NOMO-1 treated with DMSO at 0.1 percent for 48 hours (cell line): ENCODE results near the gene DENND1A.

Experiments used
- DNase-seq: peaks from one replicate; lab custom pipeline; 2025; ENCODE audit not compliant: unreplicated experiment; lab: John Stamatoyannopoulos, UW

DENND1A gene

GRCh38 chr9:123865226-123866000 is 64.5 kb downstream of the DENND1A start:
- DNase-seq, result peak; percentile 24

DNA sequence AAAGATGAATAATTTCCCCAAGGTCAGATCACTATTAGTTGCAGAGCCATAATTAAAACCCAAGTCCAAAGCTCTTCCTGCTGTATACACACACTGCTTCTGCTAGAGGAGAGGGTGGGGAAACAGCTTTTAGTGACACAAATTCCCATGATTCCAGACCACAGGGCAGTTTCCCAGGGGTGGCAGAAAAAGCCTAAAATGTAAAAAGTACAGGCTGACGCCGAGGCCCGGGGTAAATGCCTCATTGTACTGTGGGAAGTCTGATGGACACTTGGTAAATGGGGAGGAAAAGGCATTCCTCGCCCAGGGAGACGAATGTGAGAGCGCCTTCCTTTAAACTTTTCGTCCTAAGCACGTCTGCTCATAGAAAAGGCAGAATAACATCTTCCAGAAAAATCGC is 65.7 kb downstream of the DENND1A start:
- no peak for DNase-seq

DNA sequence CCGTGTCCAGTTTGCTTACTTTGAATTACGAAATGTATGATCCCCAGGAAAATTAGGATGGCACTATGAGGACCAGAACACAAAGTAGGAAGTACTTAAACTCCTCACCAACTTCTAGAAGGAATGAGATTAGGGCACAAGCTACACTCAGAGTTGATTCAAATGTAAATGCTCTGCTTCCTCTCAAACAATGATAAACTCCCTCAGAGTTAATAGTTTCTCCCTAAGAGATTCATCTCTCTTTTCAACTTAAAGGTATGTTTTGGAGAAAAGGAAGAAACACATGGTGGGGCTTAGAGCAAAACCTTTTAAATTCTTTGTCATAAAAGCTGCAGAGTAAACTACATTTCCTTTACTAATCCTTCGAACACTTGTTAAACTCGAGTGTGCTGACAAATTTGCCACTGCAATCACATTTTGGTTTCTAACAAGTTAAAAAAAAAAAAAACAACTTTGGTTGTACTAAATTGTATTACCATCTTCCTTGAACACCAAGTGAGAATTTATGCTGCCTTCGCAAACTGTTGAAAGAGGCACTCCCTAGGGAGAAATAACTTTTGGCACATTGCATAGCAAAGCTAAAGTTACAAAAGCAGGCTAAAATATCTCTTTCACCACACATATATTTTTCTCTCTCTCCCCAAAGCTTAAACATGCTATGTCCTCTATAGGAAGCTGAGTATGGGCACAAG is 66.6 kb downstream of the DENND1A start:
- no peak for DNase-seq

- no peak for DNase-seq
Observed at GRCh38 chr9:123861756-123862120, 68.2 kb downstream of the DENND1A start.

DNA sequence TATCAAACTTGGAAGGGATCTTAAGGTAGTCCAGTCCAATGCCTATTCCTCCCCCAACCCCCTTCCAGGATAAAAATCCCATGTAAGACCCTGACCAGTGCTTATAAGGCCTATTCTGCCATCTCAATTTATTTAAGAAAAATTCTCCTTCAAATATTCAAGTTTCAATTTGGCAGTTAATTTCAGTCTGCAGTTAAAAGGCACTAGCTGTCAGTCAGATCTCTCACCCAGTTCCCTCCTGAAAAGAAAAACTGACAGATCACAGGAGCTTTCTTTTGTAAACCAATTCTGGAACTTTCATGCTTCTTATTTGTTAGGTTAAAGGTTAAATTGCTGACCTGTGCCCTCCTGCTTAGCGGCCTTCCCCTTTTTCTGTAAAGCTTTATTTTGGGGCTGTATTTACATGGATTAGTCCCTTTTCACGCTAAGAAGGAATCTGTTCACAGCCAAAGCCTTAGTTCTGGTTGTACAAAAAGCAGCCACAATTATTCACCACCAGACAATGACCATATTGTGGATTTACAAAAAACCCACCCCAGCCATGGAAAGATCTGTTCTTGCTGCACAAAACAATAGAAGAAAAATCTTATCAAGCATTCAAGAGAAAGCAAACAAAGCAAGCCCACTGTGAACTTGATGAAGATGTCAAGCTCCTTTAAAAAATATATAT is 68.7 kb downstream of the DENND1A start:
- DNase-seq, result no peak

DNA sequence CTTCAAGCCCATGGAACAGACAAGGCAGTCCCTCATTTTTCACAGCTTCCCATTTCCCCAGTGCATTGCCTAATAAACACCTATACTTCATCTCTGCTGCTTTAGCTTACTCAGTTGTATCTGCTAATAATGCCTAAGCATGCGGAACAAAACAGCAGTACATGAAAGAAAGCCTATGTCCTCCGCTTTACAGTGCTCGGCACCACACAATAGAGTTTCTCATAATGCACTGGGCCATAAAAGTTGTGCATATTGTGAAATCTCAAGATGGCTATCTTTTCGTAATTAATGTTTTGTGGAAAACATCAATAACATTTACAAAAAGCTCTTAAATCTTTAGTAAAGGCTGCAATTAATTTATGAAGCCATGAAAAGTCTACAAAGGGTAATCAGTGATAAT is 69.3 kb downstream of the DENND1A start:
- no peak for DNase-seq

GRCh38 chr9:123852403-123852802 is 77.5 kb downstream of the DENND1A start:
- DNase-seq, result no peak

- DNase-seq, result no peak
Observed at GRCh38 chr9:123851851-123852250, 78.1 kb downstream of the DENND1A start.

DNA sequence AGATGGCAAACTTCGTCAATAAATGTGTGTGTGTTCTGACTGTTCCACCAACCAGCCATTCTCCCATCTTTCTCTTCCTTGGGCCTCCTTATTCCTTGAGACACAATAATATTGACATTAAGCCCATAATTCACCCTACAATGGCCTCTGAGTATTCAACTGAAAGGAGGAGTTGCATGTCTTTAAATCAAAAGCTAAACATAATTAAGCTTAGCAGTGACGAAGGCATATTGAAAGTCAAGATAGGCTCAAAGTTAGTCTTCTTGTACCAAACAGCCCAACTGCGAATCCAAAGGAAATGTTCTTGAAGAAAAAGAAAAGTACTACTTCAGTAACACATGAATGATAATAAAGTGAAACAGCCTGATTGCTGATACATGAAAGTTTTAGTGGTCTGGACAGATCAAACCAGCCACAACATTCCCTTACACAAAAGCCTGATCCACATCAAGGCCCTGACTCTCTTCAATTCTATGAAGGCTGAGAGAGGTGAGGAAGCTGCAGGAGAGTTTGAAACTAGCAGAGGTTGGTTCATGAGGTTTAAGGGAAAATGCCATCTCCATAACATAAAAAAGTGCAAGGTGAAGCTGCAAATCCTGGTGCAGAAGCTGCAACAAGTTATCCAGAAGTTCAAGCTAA is 81.4 kb downstream of the DENND1A start:
- no peak for DNase-seq

DNA sequence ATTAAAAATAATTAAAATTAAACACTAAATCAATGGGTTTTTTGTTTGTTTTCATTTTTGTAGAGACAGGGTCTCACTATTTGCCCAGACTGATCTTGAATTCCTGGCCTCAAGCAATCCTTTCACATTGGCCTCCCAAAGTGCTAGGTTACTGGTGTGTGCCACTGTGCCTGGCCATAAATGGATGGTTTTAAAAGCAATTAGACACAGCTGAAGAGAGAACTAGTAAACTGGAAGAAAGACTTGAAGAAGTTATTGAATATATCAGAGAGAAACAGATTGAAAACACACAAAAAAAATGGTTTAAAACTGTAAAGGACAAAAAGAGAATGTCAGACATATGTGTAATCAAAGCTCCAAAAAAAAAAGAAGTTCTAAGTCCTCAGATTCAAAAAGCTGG is 83.0 kb downstream of the DENND1A start:
- DNase-seq, result no peak

DNA sequence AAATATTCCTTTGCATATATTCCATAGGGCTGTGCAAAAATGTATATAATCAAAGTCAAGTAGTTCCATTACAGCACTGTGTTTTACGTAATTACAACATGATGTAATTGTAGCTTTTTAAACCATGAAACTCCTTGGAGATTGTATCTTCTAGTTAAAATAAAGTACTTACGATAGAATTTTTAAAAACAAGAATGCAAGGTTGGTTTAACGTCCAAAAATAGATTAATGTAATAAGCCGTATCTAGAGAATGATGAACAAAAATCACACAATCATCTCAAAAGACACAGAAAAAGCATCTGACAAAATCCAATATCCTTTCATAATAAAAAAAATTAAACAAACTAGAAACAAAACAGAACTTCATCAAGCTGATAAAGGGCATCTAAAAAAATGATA is 86.2 kb downstream of the DENND1A start:
- DNase-seq, result no peak

DNA sequence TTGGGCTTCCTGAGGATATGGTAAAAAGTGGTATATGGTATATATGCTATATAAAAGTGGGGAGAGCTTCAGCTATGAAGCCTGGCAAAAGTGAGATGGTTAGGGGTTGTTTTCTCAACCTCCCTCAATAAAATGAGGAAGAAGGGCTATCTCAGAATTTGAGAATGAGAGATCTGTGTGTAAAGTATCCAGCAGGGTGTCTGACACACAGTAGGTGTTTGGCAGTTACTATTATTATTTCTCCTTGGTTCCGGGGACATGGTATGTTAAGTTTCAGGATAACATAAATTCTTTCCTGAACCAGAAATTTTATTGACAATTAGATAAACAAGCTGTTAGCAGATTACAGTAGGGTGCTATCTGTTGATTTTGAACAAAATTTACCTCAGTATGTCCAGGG is 94.1 kb downstream of the DENND1A start:
- peak; percentile 24 for DNase-seq

- DNase-seq, result peak; percentile 87
Observed at GRCh38 chr9:123834889-123835562, 94.9 kb downstream of the DENND1A start.

GRCh38 chr9:123834218-123834888 is 95.6 kb downstream of the DENND1A start:
- DNase-seq, result no peak

DNA sequence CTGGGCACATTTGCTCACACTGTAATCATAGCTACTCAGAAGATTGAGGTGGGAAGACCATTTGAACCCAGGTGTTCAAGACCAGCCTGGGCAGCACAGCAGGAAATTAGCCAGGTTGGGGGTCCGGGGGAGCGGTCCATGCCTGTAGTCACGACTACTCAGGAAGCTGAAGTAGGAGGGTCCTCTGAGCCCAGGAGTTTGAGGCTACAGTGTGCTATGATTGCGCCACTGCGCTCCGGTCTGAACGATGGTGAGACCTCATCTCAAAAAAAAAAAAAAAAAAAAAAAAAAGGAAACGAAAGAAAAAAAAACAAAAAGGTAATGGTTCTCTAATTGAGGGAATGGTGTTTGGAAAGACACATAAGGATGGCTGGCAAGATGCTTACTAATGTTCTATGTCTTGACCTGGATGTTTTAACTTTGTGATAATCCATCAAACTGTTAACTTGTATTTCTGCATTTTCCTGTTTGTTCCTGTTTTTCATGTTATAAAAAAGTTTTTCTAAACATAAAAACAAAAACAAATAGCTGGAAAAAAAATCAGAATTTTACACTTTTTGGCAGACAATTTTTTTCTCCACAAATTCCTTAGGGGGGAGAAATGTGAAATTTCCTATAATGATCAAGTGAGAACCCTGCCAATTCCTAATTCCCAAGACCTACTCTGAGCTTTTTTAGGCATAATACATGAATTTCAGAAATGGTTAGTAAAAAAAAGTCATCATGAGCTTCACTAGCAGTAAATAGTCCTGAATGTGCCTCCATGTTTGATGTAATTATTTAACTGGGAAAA is 96.9 kb downstream of the DENND1A start:
- peak; percentile 77 for DNase-seq

GRCh38 chr9:123832176-123832575 is 97.8 kb downstream of the DENND1A start:
- no peak for DNase-seq

DNA sequence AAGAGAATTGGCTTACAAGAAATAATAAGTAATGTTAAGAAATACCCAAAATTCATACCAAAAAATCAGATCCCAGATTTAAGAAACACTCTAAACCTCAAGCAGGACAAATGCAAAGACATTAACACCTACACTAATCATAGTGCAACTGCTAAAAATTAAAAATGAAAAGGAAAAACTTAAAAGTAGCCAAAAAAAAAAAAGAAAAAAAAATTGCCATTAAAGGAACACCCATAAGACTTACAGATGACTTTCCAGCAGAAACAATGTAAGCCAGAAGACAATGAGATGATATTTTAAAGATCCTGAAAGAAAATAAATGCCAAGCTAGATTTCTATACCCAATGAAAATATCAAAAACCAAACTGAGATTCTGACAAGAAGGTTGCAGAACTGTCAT is 101.5 kb downstream of the DENND1A start:
- DNase-seq, result no peak

DNA sequence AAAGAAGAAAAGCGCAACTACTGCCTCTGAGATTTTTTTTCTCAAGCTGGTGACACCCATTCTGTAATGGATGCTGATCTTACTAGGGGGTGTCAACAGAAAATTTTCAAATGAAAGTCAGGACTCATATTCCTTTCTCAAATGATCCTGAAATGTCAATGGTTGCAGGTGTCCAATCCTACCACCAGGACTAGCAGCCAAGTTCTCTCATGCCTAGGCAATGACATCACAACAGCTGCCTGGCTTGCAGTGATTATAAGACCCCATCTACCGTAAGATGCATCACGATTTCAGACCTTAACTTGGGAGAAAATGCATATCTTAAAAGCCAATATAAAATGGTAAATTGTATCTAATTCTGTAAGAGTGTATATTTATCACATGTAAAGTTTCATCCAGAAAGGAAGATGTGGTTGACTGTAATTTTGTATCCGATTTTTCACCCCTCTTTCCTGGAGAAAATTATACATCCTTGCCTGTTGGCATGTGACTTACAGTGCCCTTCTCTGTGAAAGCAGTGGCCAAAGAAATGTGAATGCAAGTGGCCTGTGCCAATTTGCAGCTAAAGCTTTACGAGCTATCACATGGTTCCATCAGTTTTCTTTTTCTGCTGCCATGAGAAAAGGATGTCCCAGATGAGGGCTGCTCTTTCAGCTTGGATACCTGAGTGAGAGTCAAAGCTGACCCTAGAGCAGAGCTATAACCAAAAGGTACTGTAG is 104.4 kb downstream of the DENND1A start:
- DNase-seq, result no peak
